GM12891 (cell line): ENCODE measurements around the gene MRPL20.

Source experiments
- PAX5 ChIP-seq: IDR thresholded peaks from 2 replicates; pipeline ENCODE4 v1.6.1; 2011; ENCODE audit warnings: low read length, moderate library complexity, mild to moderate bottlenecking; ENCODE audit not compliant: insufficient read depth, severe bottlenecking
- POLR2A ChIP-seq: IDR thresholded peaks from 2 replicates; pipeline ENCODE4 v1.6.1; 2011; ENCODE audit warnings: low read depth, low read length, control low read depth
- POLR2AphosphoS5 ChIP-seq: IDR thresholded peaks from 2 replicates; pipeline ENCODE4 v1.6.1; 2011; ENCODE audit warnings: low read depth, low read length, control low read depth
- POU2F2 ChIP-seq: IDR thresholded peaks from 2 replicates; pipeline ENCODE4 v1.6.1; 2011; ENCODE audit warnings: low read depth, mild to moderate bottlenecking, control low read depth, low read length, moderate library complexity
- SPI1 ChIP-seq: IDR thresholded peaks from 2 replicates; pipeline ENCODE4 v1.6.1; 2011; ENCODE audit warnings: low read depth, low read length, control low read depth
- TAF1 ChIP-seq: IDR thresholded peaks from 2 replicates; pipeline ENCODE4 v1.6.1; 2011; ENCODE audit warnings: low read depth, low read length, control low read depth

GRCh38 chr1:1374589-1374928 is 32.5 kb downstream of the MRPL20 start:
- TF ChIP-seq POLR2A, result no peak
- TF ChIP-seq SPI1, result no peak
- no peak for TF ChIP-seq POU2F2
- TF ChIP-seq TAF1, result no peak
- TF ChIP-seq POLR2AphosphoS5, result no peak
- TF ChIP-seq PAX5, result no peak
